Measurements from ENCODE around the gene MCOLN1.

DNA sequence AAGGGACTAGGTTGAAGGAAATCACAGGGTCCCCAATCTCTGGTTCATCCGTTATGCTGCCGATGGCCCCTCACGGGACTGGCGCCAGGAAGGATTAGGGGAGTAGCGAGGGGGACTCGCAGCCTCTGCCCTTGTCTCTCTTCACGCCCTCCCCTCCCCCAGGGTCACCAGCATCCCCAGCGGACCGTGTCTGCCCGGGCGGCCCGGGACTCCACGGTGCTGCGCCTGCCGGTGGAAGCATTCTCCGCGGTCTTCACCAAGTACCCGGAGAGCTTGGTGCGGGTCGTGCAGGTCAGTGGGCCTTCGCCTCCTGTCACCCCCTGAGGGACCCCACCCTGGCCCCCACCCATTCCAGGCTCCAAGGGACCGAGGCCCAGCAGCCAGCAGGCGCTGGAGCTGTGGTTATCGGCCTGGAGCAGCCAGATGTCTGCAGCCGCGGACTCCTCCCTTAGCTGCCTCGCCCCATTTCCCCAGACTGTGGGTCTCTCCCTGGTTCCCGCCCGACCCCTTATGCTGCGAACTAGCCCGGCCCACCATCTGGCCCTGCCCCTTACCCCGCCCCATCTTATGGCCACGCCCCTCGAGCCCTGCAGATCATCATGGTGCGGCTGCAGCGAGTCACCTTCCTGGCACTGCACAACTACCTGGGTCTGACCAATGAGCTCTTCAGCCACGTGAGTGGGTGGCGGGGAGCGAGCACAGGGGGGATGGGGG is 18.5 kb downstream of the MCOLN1 start:
- TF ChIP-seq YY1 (IDR thresholded peaks at IDR 0.05; ENCODE audit: low read depth) = no peak
- TF ChIP-seq TAF1 (IDR thresholded peaks at IDR 0.05; ENCODE audit: borderline replicate concordance, low read depth, low read length) = no peak
- TF ChIP-seq, protein P1, sequence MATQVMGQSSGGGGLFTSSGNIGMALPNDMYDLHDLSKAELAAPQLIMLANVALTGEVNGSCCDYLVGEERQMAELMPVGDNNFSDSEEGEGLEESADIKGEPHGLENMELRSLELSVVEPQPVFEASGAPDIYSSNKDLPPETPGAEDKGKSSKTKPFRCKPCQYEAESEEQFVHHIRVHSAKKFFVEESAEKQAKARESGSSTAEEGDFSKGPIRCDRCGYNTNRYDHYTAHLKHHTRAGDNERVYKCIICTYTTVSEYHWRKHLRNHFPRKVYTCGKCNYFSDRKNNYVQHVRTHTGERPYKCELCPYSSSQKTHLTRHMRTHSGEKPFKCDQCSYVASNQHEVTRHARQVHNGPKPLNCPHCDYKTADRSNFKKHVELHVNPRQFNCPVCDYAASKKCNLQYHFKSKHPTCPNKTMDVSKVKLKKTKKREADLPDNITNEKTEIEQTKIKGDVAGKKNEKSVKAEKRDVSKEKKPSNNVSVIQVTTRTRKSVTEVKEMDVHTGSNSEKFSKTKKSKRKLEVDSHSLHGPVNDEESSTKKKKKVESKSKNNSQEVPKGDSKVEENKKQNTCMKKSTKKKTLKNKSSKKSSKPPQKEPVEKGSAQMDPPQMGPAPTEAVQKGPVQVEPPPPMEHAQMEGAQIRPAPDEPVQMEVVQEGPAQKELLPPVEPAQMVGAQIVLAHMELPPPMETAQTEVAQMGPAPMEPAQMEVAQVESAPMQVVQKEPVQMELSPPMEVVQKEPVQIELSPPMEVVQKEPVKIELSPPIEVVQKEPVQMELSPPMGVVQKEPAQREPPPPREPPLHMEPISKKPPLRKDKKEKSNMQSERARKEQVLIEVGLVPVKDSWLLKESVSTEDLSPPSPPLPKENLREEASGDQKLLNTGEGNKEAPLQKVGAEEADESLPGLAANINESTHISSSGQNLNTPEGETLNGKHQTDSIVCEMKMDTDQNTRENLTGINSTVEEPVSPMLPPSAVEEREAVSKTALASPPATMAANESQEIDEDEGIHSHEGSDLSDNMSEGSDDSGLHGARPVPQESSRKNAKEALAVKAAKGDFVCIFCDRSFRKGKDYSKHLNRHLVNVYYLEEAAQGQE (IDR thresholded peaks at IDR 0.05; ENCODE audit: low read depth, low read length) = no peak
- TF ChIP-seq RAD21 (IDR thresholded peaks at IDR 0.05; ENCODE audit: low read length) = no peak
- TF ChIP-seq, protein P2, sequence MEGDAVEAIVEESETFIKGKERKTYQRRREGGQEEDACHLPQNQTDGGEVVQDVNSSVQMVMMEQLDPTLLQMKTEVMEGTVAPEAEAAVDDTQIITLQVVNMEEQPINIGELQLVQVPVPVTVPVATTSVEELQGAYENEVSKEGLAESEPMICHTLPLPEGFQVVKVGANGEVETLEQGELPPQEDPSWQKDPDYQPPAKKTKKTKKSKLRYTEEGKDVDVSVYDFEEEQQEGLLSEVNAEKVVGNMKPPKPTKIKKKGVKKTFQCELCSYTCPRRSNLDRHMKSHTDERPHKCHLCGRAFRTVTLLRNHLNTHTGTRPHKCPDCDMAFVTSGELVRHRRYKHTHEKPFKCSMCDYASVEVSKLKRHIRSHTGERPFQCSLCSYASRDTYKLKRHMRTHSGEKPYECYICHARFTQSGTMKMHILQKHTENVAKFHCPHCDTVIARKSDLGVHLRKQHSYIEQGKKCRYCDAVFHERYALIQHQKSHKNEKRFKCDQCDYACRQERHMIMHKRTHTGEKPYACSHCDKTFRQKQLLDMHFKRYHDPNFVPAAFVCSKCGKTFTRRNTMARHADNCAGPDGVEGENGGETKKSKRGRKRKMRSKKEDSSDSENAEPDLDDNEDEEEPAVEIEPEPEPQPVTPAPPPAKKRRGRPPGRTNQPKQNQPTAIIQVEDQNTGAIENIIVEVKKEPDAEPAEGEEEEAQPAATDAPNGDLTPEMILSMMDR (IDR thresholded peaks at IDR 0.05) = no peak
- no peak for TF ChIP-seq TEAD4 (IDR thresholded peaks at IDR 0.05; ENCODE audit: borderline replicate concordance, insufficient read depth)

All from SK-N-SH (cell line).